HEK293 (cell line): ENCODE measurements around the gene INO80.

Experiments
- BCL11A ChIP-seq: fragments of 450-650 bp; formaldehyde crosslinking; IDR thresholded peaks from 2 replicates; pipeline ENCODE4 v1.5.1; 2016; ENCODE audit warnings: low read depth, missing biosample characterization, missing genetic modification characterization
- CTCF ChIP-seq: fragments of 450-650 bp; formaldehyde crosslinking; IDR thresholded peaks from 2 replicates; pipeline ENCODE4 v1.5.1; 2016; ENCODE audit warnings: missing biosample characterization, missing genetic modification characterization
- EGR2 ChIP-seq: fragments of 450-650 bp; formaldehyde crosslinking; IDR thresholded peaks from 2 replicates; pipeline ENCODE4 v1.5.1; 2016; ENCODE audit warnings: low read depth, missing biosample characterization, missing genetic modification characterization
- GLI4 ChIP-seq: fragments of 450-650 bp; formaldehyde crosslinking; IDR thresholded peaks from 2 replicates; pipeline ENCODE4 v1.5.1; 2016; ENCODE audit warnings: missing biosample characterization, missing genetic modification characterization
- HOXA7 ChIP-seq: sonication (generic); formaldehyde crosslinking; IDR thresholded peaks from 2 replicates; pipeline ENCODE4 v1.8.1; 2022; ENCODE audit warnings: missing genetic modification reagents, borderline replicate concordance
- REST ChIP-seq: fragments of 450-650 bp; formaldehyde crosslinking; IDR thresholded peaks from 2 replicates; pipeline ENCODE4 v1.5.1; 2016; ENCODE audit warnings: missing biosample characterization, missing genetic modification characterization
- SCRT2 ChIP-seq: fragments of 450-650 bp; formaldehyde crosslinking; IDR thresholded peaks from 2 replicates; pipeline ENCODE4 v1.5.1; 2016; ENCODE audit warnings: missing biosample characterization, missing genetic modification characterization
- SETDB1 ChIP-seq: IDR thresholded peaks from one replicate; pipeline ENCODE4 v1.6.1; 2017; ENCODE audit warnings: mild to moderate bottlenecking, low read length, moderate library complexity, mixed read lengths; ENCODE audit not compliant: insufficient read length
- TSHZ1 ChIP-seq: fragments of 450-650 bp; formaldehyde crosslinking; IDR thresholded peaks from 2 replicates; pipeline ENCODE4 v1.5.1; 2016; ENCODE audit warnings: missing biosample characterization, missing genetic modification characterization, borderline replicate concordance
- YY1 ChIP-seq: fragments of 450-650 bp; formaldehyde crosslinking; IDR thresholded peaks from 2 replicates; pipeline ENCODE4 v1.5.1; 2018; ENCODE audit warnings: missing biosample characterization, missing genetic modification characterization
- ZBTB49 ChIP-seq: fragments of 450-650 bp; formaldehyde crosslinking; IDR thresholded peaks from 2 replicates; pipeline ENCODE4 v1.5.1; 2016; ENCODE audit warnings: missing biosample characterization, missing genetic modification characterization, low read depth
- ZNF133 ChIP-seq: fragments of 450-650 bp; formaldehyde crosslinking; IDR thresholded peaks from 2 replicates; pipeline ENCODE4 v1.5.1; 2016; ENCODE audit warnings: missing biosample characterization, missing genetic modification characterization
- ZNF266 ChIP-seq: fragments of 450-650 bp; formaldehyde crosslinking; IDR thresholded peaks from 2 replicates; pipeline ENCODE4 v1.5.1; 2016; ENCODE audit warnings: missing biosample characterization, missing genetic modification characterization, low read depth

- TF ChIP-seq ZBTB49 = no peak
- TF ChIP-seq TSHZ1 (tag by site-specific recombination) = no peak
- TF ChIP-seq CTCF (tag by site-specific recombination) = no peak
- TF ChIP-seq ZNF266 (tag by site-specific recombination) = no peak
- TF ChIP-seq ZNF133 (tag by site-specific recombination) = no peak
- no peak for TF ChIP-seq BCL11A (tag by site-specific recombination)
- no peak for TF ChIP-seq SETDB1
- TF ChIP-seq SCRT2 (tag by site-specific recombination) = no peak
- no peak for TF ChIP-seq HOXA7
- TF ChIP-seq YY1 (tag by site-specific recombination) = no peak
- TF ChIP-seq EGR2 (tag by site-specific recombination) = peak; percentile 35; the same call in 1 of the 2 replicates
- TF ChIP-seq REST = no peak
- TF ChIP-seq GLI4 (tag by site-specific recombination) = no peak
These were observed 125.3 kb downstream of the INO80 start for GRCh38 chr15:40990789-40991188.
